SW 1271 (cell line): ENCODE data around the gene RAB11FIP3.
"Not testable (repeated sequence)": the region's sequence is repeated elsewhere in the genome, so short reads cannot be mapped to it uniquely, and the experiment has no call there.

Experiments used
- DNase-seq, 2 experiments: peaks; one replicate each; lab custom pipeline; 2025; lab: John Stamatoyannopoulos, UW

RAB11FIP3 gene, protein sequence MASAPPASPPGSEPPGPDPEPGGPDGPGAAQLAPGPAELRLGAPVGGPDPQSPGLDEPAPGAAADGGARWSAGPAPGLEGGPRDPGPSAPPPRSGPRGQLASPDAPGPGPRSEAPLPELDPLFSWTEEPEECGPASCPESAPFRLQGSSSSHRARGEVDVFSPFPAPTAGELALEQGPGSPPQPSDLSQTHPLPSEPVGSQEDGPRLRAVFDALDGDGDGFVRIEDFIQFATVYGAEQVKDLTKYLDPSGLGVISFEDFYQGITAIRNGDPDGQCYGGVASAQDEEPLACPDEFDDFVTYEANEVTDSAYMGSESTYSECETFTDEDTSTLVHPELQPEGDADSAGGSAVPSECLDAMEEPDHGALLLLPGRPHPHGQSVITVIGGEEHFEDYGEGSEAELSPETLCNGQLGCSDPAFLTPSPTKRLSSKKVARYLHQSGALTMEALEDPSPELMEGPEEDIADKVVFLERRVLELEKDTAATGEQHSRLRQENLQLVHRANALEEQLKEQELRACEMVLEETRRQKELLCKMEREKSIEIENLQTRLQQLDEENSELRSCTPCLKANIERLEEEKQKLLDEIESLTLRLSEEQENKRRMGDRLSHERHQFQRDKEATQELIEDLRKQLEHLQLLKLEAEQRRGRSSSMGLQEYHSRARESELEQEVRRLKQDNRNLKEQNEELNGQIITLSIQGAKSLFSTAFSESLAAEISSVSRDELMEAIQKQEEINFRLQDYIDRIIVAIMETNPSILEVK

DNA sequence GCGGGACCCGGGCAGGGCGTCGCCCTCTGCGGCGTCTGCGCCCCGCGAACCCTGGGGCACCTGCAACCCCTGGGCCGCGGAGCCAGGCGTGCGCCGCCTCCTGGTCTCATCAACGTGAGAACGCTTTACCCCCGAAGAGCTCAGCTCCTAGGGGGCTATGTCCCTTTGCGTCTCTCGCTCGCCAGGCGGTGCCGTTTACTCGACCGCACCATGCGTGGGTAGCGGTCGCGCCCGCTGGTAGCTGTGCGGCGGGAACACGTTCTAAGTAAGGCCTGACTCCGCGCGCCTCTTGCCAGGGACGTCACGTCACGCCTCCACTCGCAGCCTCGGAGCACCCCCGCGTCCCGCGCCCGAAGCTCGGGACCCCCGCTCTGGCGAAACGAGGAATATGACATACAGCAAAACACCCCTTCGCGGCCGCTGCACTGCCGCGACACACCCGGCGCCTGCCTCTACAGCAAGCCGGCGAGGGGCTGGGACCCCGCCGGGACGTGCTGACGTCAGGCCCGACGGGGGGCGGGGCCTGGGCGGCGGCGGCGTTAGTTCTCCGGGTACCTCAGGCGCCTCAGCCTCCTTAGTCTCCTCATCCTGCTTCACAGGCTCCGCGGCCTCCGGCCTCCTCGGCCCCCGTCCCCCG is at the start of gene RAB11FIP3:
Gene RAB11FIP3 (plus strand): TSS at position 568 of the 637 bp plus-strand sequence. CDS start 358 bp downstream, outside the sequence.
- peak; percentile 45 to 63 for DNase-seq

DNA sequence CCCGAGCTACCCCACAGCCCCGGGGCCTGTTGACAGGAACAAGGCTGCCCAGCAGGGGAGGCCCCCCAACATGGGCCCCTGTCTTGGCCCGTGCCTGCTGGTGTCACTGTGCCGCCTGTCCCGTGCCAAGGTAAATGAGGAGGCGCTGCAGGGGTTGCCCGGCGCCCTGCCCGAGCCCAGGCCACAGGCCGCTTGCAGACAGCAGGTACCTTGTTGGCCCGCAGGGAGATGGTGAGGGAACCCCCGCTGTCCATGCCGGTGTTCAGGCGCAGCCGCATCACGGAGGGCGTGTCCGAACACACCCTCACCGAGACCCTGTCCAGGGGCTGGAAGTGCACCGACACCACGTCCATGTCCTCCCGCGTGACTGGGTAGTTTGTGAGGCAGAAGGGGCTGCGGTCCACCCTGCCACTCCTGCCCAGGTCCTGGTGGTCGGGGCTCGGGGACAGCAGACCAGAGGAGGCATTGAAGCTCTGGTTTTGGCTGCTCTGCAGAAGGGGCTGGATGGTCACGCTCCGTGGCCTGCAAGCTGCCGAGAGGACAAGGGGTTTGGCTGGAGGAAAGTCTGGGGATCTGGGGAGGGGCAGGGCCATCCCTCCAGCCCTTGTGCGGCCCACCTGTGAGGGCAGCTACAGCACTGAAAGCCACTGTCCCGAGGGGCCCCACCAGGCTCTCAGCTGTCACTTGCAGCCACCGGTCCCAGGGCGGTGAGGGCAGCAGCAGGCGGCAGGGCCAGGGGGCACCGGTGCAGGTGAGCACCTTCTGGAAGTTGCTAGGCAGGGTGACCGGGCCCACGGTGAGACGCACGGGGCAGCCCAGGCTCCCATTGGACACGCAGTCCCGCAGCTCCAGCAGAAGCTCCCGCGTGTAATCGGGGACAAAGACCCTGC is 49.3 kb upstream of the RAB11FIP3 start:
- no peak for DNase-seq

DNA sequence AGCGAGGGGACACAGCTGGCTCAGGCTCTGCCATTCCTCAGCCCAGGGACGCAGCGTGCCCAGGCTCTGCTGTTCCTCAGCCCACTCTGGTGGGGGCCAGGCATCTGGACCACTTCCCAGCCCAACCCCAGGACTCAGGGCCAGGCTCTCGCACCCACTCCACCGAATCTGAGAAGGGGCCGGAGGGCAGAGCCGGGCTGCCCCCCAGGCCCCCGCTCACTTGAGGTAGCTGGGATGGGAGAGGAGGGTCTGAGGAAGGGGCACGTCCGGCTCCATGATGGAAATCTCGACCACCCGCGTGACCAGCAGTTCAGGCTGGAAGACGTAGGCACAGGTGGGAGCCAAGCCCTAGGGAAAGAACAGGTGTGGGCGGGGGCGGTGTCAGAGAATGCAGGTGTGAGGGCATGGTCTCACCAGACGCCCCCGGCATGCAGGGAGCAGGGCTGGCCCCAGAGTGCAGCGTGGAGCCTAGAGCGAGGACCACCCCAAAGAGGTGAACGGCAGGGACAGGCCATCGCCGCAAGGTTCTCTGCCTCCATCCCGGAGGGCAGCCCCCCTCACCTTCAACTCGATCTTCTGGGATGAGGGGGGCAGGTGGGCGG is 48.5 kb upstream of the RAB11FIP3 start:
- DNase-seq: no peak

DNA sequence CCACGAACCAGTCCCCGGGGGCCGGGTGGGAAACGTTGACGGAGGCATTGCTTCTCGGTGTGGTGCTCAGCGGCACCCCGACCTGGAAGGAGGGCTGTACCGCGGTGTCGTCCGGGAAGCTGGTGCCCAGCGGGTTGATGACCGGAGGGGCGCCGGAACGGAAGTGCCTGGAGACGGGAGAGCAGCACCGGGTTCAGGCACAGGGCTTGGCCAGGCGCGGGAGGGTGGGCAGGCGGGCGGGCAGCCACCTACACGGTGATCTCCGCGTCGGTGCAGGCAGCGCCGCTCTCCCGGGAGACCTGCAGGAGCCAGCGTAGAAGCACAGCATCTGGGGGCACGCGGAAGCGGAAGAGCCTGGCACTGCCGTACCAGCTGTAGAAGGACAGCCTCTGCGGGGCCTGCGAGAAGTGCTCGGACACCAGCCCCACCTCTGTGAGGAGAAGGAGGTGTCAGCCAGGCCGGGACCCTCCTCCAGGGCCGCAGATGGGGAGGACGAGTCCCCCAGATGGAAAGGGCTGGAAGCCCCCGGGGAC is 48.0 kb upstream of the RAB11FIP3 start:
- DNase-seq: no peak

DNA sequence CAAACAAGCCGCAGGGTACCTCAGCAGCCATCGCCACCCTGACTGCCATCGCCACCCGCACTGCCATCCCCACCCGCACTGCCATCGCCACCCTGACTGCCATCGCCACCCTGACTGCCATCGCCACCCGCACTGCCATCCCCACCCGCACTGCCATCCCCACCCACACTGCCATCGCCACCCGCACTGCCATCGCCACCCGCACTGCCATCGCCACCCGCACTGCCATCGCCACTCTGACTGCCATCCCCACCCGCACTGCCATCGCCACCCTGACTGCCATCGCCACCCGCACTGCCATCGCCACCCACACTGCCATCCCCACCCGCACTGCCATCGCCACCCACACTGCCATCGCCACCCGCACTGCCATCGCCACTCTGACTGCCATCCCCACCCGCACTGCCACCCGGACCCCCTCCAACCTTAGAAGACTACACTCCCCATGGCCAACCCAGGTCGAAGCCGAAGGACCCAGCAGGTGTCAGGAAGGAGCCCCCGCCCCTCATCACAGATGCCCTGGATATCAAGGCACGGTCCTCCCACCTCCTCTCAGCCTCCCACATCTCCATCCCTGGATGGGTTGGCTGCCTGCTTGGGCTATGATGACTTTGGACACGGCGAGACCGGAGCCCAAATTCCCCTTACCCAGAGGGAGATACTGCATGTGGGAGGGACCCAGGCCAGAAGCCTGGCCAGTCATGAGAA is 47.2 kb upstream of the RAB11FIP3 start:
- DNase-seq: not testable (repeated sequence)

DNA sequence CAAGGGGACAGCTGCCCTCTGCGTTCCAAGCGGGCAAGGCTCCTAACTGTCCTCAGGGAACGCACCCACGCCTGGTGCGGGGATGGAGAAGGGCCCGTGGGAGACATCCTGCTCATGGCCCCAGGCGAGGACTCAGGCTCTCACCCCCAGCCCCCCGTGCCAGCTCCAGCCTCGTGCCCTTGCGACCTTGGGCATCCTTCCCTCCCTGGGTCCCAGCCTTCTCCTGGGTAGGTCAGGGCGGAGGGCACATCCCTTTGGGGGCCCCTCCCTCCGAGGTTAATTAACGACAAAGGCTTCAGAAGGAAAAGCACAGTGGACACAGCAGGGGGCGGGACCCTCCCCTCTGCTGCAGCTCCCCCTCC is 46.6 kb upstream of the RAB11FIP3 start:
- DNase-seq: no peak

DNA sequence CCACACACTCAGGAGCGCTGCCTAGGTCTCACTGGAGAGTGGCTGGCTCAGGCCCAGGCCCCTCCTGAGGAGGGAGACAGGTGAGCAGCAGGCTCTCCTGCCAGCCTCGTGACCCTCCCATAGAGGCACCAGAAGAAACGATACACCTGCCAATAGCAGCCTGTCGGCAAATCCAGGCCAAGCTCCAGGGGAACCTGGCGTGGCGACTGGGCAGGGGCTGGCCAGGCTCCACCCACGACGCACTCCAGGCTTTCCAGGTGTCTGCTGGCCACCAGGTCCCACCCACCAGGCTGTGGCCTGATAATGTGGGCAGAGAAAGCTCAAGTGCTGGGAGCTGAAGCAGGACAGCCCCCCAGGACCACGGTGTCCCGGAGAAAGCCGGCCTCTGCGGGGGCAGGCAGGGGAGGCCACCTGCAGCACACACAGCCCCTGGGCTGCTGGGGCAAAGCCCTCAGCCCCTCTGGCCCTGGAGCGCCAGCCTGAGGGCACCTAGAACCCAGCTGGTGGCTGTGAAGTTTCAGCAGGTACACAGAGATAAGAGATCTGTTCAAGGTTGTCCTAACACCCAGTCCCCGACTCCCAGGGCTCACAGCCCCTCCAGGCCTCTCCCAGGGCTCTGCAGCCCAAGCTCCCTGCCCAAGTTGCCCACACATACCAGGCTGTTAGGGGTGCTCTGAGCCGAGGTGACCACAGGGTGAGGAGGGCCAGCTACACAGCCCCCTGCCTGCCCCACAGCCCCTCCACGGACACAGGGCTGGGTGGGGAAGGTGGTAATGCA is 46.1 kb upstream of the RAB11FIP3 start:
- no peak for DNase-seq

DNA sequence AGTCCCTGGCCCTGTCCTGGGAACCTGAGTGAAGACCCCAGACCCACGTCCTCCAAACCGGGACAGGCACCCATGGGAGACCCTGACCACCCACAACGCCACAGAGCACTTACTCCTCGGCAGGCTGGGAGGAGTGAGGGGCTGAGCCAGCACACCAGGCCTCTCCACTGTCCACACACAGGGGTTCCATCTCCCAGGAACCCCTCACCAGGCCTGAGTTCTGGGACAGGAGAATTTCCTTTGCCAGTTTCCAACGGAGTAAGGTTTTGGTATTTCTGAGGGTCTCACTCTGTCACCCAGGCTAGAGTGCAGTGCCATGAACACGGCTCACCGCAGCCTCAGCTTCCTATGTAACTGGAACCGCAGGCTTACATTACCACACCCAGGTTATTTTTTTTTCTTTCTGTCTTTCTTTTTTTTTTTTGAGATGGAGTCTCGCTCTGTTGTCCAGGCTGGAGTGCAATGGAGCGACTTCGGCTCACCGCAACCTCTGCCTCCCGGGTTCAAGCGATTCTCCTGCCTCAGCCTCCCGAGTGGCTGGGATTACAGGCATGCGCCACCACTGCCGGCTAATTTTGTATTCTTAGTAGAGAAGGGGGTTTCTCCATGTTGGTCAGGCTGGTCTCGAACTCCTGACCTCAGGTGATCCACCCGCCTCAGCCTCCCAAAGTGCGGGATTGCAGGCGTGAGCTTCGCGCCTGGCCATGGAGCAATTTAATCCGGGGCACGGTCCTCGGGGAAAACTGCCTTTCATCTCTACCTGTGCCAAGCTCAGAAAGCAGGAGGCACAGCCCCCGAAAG is 45.3 kb upstream of the RAB11FIP3 start:
- DNase-seq: no peak

DNA sequence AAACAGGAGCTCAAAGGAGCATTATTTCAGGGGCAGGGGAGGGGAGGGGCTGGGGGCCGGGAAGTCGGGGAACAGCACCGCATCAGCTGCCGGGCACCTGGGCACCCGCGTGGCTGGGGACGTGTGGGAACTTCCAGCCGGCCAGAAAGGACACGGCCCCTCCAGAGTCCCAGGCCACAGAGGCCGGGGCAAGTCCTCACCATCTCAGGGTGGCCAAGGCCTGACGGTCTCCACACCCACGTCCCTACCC is 44.8 kb upstream of the RAB11FIP3 start:
- no peak for DNase-seq

DNA sequence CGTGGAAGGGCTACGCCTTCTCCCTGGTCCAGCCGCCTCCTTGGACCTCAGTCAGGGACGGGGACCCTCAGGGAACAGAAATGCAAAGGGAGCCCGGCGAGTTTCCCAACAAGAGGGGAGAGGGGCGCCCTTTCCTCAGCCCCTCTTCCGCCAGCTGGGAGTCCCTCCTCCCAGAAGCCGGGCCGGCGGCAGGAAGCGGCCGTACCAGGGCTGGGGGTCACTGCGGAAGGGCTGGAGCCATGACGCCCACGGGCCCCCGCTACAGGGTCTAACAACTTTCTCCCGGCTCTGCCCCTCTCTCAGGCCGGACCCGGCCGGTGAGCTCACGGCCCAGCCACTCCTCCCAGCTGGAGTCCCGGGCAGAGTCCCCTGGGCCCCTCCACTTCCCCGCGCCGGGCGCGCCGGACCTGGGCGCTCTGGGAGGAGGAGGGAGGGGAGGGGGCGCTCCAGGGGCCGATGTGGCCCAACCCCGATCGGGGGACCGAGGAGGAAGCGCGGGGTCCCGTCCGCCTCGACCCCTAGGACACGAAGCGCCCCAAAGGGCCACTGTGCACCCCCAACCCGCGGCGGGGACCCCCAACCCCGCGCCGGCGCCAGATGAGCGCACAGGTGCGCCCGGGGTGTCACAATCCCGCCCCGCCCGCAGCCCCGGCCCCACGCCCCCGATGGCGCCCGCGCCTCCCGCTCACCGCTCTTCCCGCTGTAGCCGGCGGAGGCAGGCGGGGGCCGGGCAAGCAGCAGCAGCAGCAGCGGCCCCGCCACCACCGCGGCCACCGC is 44.2 kb upstream of the RAB11FIP3 start:
- no peak for DNase-seq

DNA sequence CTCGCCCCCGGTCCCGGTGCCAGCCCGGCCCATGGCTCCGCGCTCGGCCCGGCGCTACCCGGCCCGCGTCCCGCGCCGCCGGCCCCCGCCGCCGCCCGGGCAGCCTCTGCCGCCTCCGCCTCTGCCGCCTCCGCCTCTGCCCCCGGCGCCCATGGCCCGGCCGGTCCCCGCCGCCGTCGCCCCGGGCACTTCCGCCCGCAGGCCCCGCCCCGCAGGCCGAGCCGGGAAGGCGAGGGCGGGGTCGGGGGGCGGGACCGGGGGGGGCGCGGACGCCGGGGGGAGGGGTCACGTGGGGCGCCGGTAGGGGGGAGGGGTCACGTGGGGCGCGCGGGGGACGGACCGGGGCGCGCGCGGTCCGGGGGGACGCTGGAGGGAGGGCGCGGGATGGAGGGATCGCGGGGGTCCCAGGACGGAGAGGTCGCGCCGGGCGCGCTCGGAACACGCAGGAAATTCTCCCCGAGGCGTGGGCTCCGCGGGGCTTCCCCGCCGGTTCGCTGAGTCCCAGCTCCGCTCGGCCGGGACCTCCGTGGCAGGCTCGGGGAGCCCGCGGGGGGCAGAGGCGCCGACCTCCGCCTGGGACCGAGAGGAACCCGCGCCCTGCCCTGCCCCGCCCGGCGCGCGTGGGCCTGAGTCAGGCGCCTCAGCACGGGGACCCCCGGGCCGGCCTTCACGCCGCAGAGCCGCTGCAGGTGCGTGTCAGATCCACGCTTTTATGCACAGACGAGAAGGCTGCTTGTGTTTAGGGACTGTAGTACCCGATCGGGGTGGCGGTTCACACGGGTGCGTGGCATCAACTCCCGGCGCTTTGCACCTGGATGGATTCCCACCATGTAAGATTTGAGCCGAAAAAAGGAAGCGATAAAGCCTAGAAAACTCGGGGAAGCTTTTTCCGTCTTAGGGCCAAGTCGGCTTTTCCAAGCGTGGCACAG is 43.4 kb upstream of the RAB11FIP3 start, which contains the start of gene PGAP6:
Gene PGAP6 (minus strand): TSS at position 190 of the 929 bp plus-strand sequence. CDS start 157 bp downstream, at position 33.
- DNase-seq: no peak

DNA sequence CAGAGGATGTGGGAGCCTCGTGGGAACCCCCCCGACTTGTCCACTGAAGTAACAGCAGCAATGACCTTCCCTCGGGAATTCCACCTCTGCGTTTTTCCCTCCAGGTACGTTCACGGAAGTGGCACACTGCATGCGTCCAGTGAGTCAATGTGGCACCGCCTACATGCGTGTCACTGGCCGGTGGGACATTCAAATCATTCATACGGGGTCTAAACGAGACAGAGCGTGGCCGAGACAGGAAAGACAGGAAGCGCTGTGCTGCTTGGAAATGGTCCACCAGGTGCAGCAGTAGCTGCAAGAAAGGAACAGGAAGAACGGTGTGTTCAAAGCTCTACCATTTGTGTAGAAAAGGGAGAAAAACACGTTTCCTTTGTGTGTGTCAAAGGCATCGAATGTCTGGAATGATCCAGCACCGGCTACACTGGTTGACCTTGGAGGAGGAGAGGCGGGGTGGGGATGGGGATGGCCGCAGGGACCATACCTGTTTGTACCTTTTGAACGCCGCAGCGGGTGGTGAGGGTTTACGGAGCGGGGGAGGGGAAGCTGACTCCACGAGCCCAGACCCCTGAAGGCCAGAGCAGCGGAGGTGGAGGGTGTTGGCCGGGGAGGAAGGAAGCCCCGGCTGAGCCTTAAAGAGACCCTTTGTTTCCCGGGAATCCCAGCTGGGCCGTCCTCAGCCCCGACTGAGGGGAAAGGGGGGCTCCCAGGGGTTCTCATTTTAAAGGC is 42.0 kb upstream of the RAB11FIP3 start:
- no peak for DNase-seq

DNA sequence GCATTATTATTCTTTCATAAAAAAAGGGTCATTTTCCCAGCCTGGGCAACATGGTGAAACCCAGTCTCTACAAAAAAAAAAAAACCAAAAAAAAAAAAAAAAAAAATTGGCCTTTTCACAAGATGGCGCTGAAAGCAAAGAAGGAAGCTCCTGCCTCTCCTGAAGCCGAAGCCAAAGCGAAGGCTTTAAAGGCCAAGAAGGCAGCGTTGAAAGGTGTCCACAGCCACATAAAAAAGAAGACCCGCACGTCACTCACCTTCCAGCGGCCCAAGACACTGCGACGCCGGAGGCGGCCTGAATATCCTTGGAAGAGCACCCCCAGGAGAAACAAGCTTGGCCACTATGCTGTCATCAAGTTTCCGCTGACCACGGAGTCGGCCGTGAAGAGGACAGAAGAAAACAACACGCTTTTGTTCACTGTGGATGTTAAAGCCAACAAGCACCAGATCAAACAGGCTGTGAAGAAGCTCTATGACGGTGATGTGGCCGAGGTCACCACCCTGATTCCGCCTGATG is 38.8 kb upstream of the RAB11FIP3 start:
- no peak for DNase-seq

DNA sequence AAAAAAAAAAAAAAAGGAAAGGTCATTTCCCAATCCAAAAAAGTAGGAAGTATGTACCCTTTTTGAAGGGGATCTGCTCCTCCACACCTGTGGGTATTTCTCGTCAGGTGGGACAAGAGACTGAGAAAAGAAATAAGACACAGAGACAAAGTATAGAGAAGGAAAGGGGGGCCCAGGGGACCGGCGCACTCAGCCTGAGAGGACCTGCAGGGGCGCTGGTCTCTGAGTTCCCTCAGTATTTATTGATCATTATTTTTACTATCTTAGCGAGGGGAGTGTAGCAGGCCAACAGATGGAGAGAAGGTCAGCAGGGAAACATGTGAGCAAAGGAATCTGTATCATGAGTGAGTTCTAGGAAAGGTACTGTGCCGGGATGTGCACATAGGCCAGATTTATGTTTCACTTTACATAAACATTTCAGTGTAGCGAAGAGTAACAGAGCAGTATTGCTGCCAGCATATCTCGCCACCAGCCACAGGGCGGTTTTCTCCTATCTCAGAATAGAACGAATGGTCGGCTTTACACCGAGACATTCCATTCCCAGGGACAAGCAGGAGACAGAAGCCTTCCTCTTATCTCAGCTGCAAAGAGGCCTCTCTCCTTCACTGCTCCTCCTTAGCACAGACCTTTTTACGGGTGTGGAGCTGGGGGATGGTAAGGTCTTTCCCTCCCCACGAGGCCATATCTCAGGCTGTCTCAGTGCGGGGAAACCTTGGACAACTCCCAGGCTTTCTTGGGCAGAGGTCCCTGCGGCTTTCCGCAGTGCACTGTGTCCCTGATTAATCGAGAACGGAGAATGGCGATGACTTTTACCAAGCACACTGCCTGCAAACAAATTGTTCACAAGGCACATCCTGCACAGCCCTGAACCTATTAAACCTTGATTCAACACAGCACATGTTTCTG is 37.4 kb upstream of the RAB11FIP3 start:
- DNase-seq: not testable (repeated sequence)

DNA sequence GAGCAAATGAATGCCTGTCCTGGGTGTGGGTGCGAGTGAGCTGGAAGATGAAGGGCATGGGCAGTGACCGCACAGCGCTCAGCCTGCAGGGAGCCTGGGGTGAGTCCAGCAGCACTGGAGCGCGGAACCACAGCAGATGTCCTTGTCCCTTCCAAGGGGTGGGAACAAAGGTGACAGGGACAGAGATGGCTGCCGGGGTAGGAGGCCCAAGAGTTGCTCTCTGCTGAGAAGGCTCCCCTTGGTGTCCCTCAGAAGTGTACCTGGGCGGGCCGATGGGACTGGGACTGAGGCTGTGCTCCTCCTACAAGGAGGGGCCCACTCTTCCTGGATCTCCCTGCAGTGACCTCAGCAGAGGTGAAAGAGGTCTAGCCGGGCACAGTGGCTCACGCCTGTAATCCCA is 36.1 kb upstream of the RAB11FIP3 start:
- no peak for DNase-seq
